Measurements from ENCODE around the gene AIDA.

AIDA gene

DNA sequence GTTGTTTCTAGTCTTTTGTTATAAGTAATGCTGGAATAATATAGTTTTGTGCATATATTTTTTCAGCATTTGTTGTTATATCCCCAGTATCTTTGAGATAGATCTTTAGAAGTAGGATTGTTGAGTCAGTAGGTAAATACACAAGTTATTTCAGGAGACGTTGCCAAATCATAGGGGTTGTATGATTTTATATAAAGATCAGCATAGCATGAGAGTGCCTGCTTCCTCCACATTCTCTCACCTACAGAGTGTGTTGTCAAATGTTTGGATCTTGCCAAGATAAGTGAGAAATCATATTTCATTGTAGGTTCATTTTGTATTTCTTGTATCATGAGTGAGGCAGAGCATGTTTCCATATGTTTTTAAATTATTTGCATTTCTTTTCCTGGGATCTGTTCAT is 69.8 kb downstream of the AIDA start:
- intact Hi-C loops (cut with DNase I; ENCODE audit: low total_unique reads), result loop anchor here (10.0 kb wide), 1 partner anchor 72 kb away; the partner anchor contains the start of genes AIDA and BROX
- Histone ChIP-seq H3K27ac (no peak overlapping the region), H3K36me3 (peaks cover 0 to 14% (median 6%) of the 10 kb centered on the region in 3 donors), H3K4me1 (peaks cover 0 to 15% (median 8%) of the 10 kb centered on the region in 4 donors), H3K4me3 (no peak overlapping the region), H3K27me3 (no peaks in the 10 kb centered on the region), H3K9me3 (no peaks in the 10 kb centered on the region)
- DNase-seq, result no peak
- TF ChIP-seq, protein P1, sequence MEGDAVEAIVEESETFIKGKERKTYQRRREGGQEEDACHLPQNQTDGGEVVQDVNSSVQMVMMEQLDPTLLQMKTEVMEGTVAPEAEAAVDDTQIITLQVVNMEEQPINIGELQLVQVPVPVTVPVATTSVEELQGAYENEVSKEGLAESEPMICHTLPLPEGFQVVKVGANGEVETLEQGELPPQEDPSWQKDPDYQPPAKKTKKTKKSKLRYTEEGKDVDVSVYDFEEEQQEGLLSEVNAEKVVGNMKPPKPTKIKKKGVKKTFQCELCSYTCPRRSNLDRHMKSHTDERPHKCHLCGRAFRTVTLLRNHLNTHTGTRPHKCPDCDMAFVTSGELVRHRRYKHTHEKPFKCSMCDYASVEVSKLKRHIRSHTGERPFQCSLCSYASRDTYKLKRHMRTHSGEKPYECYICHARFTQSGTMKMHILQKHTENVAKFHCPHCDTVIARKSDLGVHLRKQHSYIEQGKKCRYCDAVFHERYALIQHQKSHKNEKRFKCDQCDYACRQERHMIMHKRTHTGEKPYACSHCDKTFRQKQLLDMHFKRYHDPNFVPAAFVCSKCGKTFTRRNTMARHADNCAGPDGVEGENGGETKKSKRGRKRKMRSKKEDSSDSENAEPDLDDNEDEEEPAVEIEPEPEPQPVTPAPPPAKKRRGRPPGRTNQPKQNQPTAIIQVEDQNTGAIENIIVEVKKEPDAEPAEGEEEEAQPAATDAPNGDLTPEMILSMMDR (IDR thresholded peaks at IDR 0.05), result no peak

DNA sequence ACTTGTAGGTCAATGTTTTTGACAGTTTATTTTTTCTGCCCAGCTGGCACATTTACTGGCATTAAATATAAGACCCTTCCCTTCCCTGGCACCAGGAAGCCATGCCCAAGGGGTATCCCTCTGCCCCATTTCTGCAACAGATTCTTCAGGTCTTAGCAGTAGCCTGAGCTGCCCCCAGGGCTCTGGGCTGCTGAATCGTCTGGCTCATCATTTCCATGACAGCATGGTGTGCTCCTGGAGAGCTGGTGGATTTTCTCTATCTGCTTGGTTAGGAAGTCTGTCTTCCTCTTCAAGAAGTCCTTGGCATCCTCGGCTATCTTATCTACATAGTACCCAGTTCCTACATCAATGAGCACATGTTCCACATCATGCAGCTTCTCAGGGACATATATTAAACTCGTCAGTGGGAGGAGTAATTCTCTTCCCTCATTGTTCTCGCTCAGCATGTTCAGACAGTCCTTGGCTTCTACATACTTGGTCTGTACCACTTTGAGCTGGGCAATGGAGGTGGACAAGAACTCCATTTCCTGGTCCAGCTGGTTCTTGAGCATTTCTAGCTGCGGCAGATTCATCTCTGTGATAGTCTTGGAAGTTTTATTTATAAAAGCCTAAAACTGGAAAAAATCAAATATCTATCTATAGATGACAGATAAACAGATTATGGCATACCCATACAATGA is 70.9 kb downstream of the AIDA start:
- TF ChIP-seq, protein P1 (IDR thresholded peaks at IDR 0.05), result no peak

DNA sequence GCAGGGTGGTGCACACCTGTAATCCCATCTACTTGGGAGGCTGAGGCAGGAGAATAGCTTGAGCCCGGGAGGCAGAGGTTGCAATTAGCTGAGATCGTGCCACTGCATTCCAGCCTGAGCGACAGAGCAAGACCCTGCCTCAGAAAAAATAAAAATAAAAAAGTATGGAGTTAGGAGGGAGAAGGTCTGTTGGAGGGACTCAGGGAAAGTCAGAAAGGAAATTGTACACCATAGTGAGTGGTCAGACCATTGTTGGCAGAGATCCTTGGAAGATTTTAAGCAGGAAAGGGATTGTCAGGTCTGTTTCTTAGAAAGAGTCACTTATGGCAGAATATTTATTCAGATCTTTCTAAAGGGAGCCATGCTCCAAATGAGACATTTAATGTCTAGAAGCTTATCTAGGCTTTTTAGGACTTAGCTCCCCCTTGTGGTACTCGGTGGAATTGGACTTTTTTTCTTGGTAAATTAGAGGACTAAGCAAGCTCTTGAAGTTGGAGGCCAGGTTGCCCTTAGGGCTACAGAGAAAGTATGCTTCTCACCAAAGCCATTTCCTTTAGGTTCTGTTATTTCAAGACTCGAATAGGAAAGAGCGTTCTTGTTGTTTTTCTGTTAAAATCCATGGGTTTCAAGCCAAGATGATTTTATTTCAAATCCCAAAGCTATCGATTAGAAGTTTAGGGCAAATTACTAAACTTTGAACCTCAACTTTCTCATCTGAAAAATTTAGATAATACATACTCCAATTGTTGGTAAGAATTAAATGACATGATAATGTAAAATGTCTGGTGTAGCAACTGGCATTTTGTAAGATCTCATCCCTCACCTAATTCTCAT is 77.9 kb downstream of the AIDA start:
- Histone ChIP-seq H3K27me3 (no peaks in the 10 kb centered on the region), H3K4me3 (no peak overlapping the region), H3K36me3 (peaks cover 28 to 52% (median 30%) of the 10 kb centered on the region in 3 donors), H3K27ac (peak overlapping the region; percentile 9 to 29), H3K9me3 (no peaks in the 10 kb centered on the region), H3K4me1 (peaks cover 0 to 8% (median 0%) of the 10 kb centered on the region in 4 donors)
- peak in 1 of 2 donors; percentile 60 for DNase-seq
- TF ChIP-seq, protein P1 (IDR thresholded peaks at IDR 0.05), result peak; percentile 86 to 90
- intact Hi-C loops (cut with DNase I; ENCODE audit: low total_unique reads), result loop anchor here (1.0 kb wide), 1 partner anchor 169 kb away; no protein-coding TSS in a partner anchor

More for the DNA sequence above, 70.9 kb downstream of the AIDA start:
- intact Hi-C loops (cut with DNase I; ENCODE audit: low total_unique reads), result loop anchor here (10.0 kb wide), 1 partner anchor 73 kb away; the partner anchor contains the start of genes AIDA and BROX
- H3K27ac ChIP-seq, result no peak overlapping the region
- no peak for DNase-seq
- peaks cover 0 to 15% (median 8%) of the 10 kb centered on the region in 4 donors for H3K4me1 ChIP-seq
- peaks cover 0 to 17% (median under 1%) of the 10 kb centered on the region in 3 donors for H3K36me3 ChIP-seq
- H3K4me3 ChIP-seq, result no peak overlapping the region
- no peaks in the 10 kb centered on the region for H3K27me3 ChIP-seq
- H3K9me3 ChIP-seq, result no peaks in the 10 kb centered on the region

DNA sequence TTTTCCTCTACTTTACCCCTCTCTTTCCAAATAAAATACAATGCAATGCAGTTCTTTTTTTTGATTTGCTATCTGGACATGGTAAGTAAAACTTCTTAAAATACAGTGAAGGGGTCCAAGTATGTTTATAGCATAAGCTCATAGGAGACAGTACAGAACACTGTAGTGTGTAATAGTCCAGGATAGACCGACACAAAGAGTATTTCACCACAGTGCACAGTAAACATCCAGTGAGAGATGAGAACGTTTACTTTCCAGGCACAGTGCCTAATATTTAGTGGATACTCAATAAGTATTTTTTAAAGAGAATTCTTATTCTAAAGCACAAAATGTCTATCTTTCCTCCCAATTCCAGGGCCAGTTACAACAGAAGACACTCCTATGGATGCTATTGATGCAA is 79.5 kb downstream of the AIDA start:
- Histone ChIP-seq H3K27me3 (no peaks in the 10 kb centered on the region), H3K4me3 (no peak overlapping the region), H3K36me3 (peaks cover 28 to 68% (median 46%) of the 10 kb centered on the region in 3 donors), H3K4me1 (peaks cover 0 to 14% (median 0%) of the 10 kb centered on the region in 4 donors), H3K27ac (no peak overlapping the region), H3K9me3 (no peaks in the 10 kb centered on the region)
- intact Hi-C loops (cut with DNase I; ENCODE audit: low total_unique reads), result no loop called here
- DNase-seq, result no peak
- TF ChIP-seq, protein P1 (IDR thresholded peaks at IDR 0.05), result no peak

DNA sequence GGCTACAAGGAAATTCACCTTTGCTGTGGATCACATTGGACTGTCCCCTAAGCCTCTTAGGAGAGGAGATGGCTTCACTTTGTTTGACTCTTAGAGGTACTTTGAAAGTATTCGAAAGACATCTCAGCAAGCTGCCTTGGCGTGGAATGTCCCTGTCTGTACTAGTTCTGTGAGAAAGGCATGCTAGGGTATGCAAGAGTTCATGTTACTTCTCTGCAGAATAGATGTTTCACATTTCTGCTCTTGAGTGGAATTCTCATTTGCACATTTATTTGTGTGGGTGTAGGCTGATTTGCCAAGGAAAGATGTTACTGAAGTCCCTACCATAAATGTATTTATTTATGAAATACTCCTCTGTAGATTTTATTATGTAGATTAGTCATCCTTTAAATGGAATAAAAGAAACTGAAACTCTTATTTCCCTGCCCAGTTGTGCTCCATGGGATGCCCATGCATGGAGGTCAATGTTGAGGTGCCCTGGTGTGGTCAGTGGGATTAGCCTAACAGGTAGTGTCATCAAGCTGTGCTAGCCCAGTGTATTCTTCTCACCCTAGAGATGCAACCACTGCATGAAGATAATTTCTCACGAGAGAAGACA is 80.6 kb downstream of the AIDA start:
- Histone ChIP-seq H3K27me3 (no peaks in the 10 kb centered on the region), H3K27ac (no peak overlapping the region), H3K9me3 (no peaks in the 10 kb centered on the region), H3K36me3 (peaks cover 28 to 74% (median 53%) of the 10 kb centered on the region in 3 donors), H3K4me3 (no peak overlapping the region), H3K4me1 (peaks cover 0 to 17% (median 0%) of the 10 kb centered on the region in 4 donors)
- intact Hi-C loops (cut with DNase I; ENCODE audit: low total_unique reads), result no loop called here
- TF ChIP-seq, protein P1 (IDR thresholded peaks at IDR 0.05), result no peak
- no peak for DNase-seq

All from tibial artery (tissue), 4 donors.